Panc1 (cell line): Measurements from ENCODE around the gene TTF1. TPM values are rescaled to one million over a fixed set of nuclear protein-coding genes. Genes with fewer than 3 reads are reported as not detected.
"Not testable (repeated sequence)": the region's sequence is repeated elsewhere in the genome, so short reads cannot be mapped to it uniquely, and the experiment has no call there.

Source experiments
- ATAC-seq: fragments of 200-7000 bp; cut with Tn5 transposase; 2 replicates; pipeline ENCODE4 v1.9.1; 2020; ENCODE audit warnings: mild to moderate bottlenecking, moderate library complexity
- BruUV-seq: library from RNA; stranded (reverse); fragments of 400-500 nt; replicated peaks from 2 replicates; lab custom pipeline; 2021; lab: Mats Ljungman, UMichigan
- CTCF ChIA-PET: fragments of 300-600 bp; sonication (Branson Sonifier 250); formaldehyde crosslinking; loops from one replicate; lab custom pipeline; 2022; ENCODE audit warnings: antibody characterized with exemption; lab: Charles Lee
- POLR2A ChIA-PET: fragments of 300-600 bp; sonication (Branson Sonifier 250); formaldehyde crosslinking; loops from one replicate; lab custom pipeline; 2022; ENCODE audit warnings: antibody characterized with exemption; lab: Charles Lee
- DNase-seq: peaks from one replicate; pipeline ENCODE4 v3.0.0-alpha.2; 2010; ENCODE audit warnings: low read depth, low spot score
- H3K27ac ChIP-seq: 2 replicates; pipeline ENCODE4 v1.5.1; 2011; ENCODE audit warnings: mild to moderate bottlenecking, low read length, inconsistent platforms
- H3K27me3 ChIP-seq: fragments of 200-500 bp; sonication (Bioruptor generic); 2 replicates; pipeline ENCODE4 v1.6.0; 2014; ENCODE audit warnings: low read length, inconsistent platforms; ENCODE audit not compliant: control insufficient read depth, insufficient read depth
- H3K36me3 ChIP-seq: fragments of 200-500 bp; sonication (Bioruptor generic); 2 replicates; pipeline ENCODE4 v1.5.1; 2014; ENCODE audit warnings: inconsistent platforms, mild to moderate bottlenecking, low read length, moderate library complexity; ENCODE audit not compliant: control insufficient read depth, insufficient read depth
- H3K4me1 ChIP-seq: 2 replicates; pipeline ENCODE4 v1.5.1; 2011; ENCODE audit warnings: inconsistent platforms, mild to moderate bottlenecking, low read length, moderate library complexity; ENCODE audit not compliant: control insufficient read depth, insufficient read depth
- H3K4me3 ChIP-seq, 2 experiments: 2 replicates each; pipeline ENCODE4 v1.5.1; 2011 to 2012; ENCODE audit warnings: low read depth in 2 of 2, low read length in 2 of 2, mild to moderate bottlenecking in 2 of 2, inconsistent platforms in 1 of 2, moderate library complexity in 1 of 2
- H3K9me3 ChIP-seq: fragments of 200-500 bp; sonication (Bioruptor generic); 2 replicates; pipeline ENCODE4 v1.5.1; 2014; ENCODE audit warnings: low read depth, mild to moderate bottlenecking, inconsistent platforms, low read length, moderate library complexity; ENCODE audit not compliant: control insufficient read depth, insufficient read depth
- CTCF ChIP-seq: fragments of 450-650 bp; IDR thresholded peaks from 2 replicates; pipeline ENCODE4 v1.5.1; 2017; ENCODE audit warnings: mild to moderate bottlenecking
- POLR2AphosphoS5 ChIP-seq: IDR thresholded peaks from 2 replicates; pipeline ENCODE4 v1.6.1; 2012; ENCODE audit warnings: mild to moderate bottlenecking, low read depth, low read length, moderate library complexity
- REST ChIP-seq, 2 experiments: IDR thresholded peaks; 2 replicates each; pipeline ENCODE4 v1.6.1; 2011 to 2012; ENCODE audit warnings: low read depth in 2 of 2, control low read depth in 1 of 2, low read length in 1 of 2, mild to moderate bottlenecking in 1 of 2, moderate library complexity in 1 of 2; ENCODE audit not compliant: insufficient read depth in 1 of 2
- SIN3A ChIP-seq: IDR thresholded peaks from 2 replicates; pipeline ENCODE4 v1.6.1; 2012; ENCODE audit warnings: low read depth, mild to moderate bottlenecking, low read length, moderate library complexity, borderline replicate concordance; ENCODE audit not compliant: insufficient read depth
- TCF7L2 ChIP-seq: IDR thresholded peaks from 2 replicates; pipeline ENCODE4 v1.6.1; 2011; ENCODE audit warnings: mild to moderate bottlenecking, low read depth, low read length, inconsistent platforms
- in situ Hi-C: cut with HindIII; loops from 2 replicates; pipeline ENCODE4 v1.10.0; 2016; ENCODE audit warnings: low sequenced_read_pairs, low pct_unique_long_range_greater_than_20kb
- intact Hi-C: fragments of 100-400 bp; cut with micrococcal nuclease; formaldehyde crosslinking; loops from one replicate; pipeline ENCODE4 v1.10.0; 2022; ENCODE audit not compliant: unreplicated experiment
- total RNA-seq: library from RNA; stranded (reverse); gene quantifications from one replicate; pipeline ENCODE4 v1.2.1, GENCODE V29; 2021; ENCODE audit not compliant: unreplicated experiment

TTF1 gene
- total RNA-seq, 1 experiment from 2014 or later, result 8.4 TPM

- BruUV-seq, result no TSS peak
- H3K36me3 ChIP-seq, result no peaks in the 10 kb centered on the region
- in situ Hi-C loops (no loop called here), intact Hi-C loops (no loop called here)
- no peaks in the 10 kb centered on the region for H3K27me3 ChIP-seq
- no peak overlapping the region for H3K4me3 ChIP-seq
- ChIA-PET POLR2A (no interaction called here), CTCF (no interaction called here)
- no peak overlapping the region for H3K27ac ChIP-seq
- no peaks in the 10 kb centered on the region for H3K9me3 ChIP-seq
- DNase-seq, result no peak
- H3K4me1 ChIP-seq, result no peaks in the 10 kb centered on the region
- no peak for TF ChIP-seq REST (IDR thresholded peaks at IDR 0.05; ENCODE audit: insufficient read depth in 1 of 2, low read depth in 2 of 2, low read length in 1 of 2)
- TF ChIP-seq TCF7L2, result no peak
- TF ChIP-seq POLR2AphosphoS5, result no peak
- TF ChIP-seq CTCF, result no peak
- no peak for TF ChIP-seq SIN3A
- ATAC-seq, result no peak
These were observed 24.6 kb downstream of the TTF1 start for GRCh38 chr9:132381966-132382541.

GRCh38 chr9:132378416-132378815 is 28.2 kb downstream of the TTF1 start:
- in situ Hi-C loops, intact Hi-C loops, H3K27ac ChIP-seq, H3K4me1 ChIP-seq, DNase-seq, H3K36me3 ChIP-seq, H3K9me3 ChIP-seq, POLR2A ChIA-PET, CTCF ChIA-PET, H3K4me3 ChIP-seq, H3K27me3 ChIP-seq, BruUV-seq, ATAC-seq: not testable (repeated sequence)

- BruUV-seq, in situ Hi-C loops, POLR2A ChIA-PET, H3K27ac ChIP-seq, H3K4me3 ChIP-seq, H3K9me3 ChIP-seq, ATAC-seq, H3K4me1 ChIP-seq, CTCF ChIA-PET, intact Hi-C loops, H3K27me3 ChIP-seq, DNase-seq, H3K36me3 ChIP-seq: not testable (repeated sequence)
These were observed 28.9 kb downstream of the TTF1 start for GRCh38 chr9:132377769-132378168.
